Measurements from ENCODE around the gene PLCG2.

DNA sequence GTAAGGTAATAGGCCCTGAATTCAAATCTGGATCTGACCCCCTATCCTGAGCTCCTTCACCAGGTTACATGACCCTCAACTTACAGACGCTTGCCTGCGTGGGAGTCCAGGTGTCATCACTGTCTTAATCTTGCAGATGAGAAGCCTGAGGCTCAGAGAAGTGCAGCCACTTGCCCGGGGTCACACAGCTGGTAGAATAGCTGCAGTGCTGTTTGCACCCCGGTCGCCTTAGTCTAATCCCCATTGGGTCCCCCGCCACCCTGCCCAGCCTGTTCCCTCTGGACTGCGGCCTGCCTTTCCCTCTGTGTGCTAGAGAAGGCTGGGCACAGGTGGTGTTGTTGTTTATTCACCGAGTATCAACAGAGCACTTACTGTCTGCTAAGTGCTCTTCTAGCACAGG lies 125.2 kb downstream of the PLCG2 start:
- TF ChIP-seq POLR2A (IDR thresholded peaks at IDR 0.05), result no peak
- TF ChIP-seq, protein P1, sequence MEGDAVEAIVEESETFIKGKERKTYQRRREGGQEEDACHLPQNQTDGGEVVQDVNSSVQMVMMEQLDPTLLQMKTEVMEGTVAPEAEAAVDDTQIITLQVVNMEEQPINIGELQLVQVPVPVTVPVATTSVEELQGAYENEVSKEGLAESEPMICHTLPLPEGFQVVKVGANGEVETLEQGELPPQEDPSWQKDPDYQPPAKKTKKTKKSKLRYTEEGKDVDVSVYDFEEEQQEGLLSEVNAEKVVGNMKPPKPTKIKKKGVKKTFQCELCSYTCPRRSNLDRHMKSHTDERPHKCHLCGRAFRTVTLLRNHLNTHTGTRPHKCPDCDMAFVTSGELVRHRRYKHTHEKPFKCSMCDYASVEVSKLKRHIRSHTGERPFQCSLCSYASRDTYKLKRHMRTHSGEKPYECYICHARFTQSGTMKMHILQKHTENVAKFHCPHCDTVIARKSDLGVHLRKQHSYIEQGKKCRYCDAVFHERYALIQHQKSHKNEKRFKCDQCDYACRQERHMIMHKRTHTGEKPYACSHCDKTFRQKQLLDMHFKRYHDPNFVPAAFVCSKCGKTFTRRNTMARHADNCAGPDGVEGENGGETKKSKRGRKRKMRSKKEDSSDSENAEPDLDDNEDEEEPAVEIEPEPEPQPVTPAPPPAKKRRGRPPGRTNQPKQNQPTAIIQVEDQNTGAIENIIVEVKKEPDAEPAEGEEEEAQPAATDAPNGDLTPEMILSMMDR (IDR thresholded peaks at IDR 0.05), result no peak

Measured in Peyer's patch (tissue), 4 donors.